ENCODE measurements around the gene OSBP2.

Gene OSBP2

DNA sequence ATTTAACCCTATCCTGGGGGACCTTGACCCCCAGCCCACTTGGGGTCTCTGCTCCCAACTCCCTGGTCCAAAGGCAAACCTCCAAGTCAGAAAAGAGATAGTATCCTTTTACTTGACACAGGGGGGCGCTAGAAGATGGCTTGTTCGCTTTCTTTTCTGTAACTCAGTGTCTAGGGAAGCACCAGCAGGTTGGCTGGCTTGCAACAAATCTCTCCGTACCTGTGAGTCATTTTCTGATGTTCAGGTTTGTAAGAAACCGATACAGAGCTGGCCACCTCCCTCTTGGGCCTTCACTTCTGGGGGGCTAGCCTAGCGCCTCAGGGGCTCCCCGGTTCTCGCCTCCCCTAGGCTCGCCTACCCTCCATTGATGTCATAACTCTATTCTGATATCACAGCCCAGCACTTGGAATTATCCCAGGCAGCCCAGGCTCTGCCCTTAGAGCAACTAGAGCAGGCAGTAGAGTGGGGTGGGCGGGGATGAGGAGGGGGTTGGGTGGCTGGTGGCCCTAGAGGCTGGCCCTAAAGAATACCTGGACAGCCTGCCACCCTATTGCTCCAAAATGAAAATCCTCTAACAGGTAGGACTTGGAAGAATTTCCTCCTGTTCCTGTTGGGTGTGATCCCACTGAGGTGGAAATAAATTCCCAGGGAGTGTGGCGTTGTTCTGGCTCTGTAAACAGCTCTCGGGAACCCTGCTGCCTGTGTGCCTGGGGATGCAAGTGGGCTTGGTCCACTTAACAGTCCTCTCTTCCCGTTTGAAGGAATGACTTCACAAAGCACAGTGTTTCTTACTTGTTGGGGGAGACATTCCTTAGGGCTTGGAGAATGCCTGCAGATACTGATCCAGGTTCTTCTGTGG lies 69.4 kb downstream of the OSBP2 start:
- no CpG with 5 or more reads among the region's 12 CpGs for WGBS, 2 donors (ENCODE audit: extremely low coverage in 2 of 2, insufficient read length in 2 of 2, insufficient replicate concordance in 1 of 2)
- Histone ChIP-seq H2AFZ (ENCODE audit: low read length) (no peak overlapping the region), H3K4me2 (ENCODE audit: insufficient read depth, low read length, poor library complexity, severe bottlenecking) (no peak overlapping the region), H4K8ac (ENCODE audit: low read depth, low read length) (no peak overlapping the region), H4K91ac (ENCODE audit: low read depth, low read length, poor library complexity) (no peak overlapping the region), H3K27me3 (ENCODE audit: control insufficient read depth in 3 of 3, insufficient read depth in 3 of 3, low read depth in 1 of 3, low read length in 3 of 3) (no peaks in the 10 kb centered on the region), H3K9ac (ENCODE audit: low read depth, low read length, poor library complexity) (no peak overlapping the region), H2BK120ac (ENCODE audit: low read depth, low read length) (no peak overlapping the region), H3K27ac (replicated peaks; ENCODE audit: low read length) (no peak overlapping the region), H3K23ac (ENCODE audit: low read depth, low read length, poor library complexity) (no peak overlapping the region), H3K4me3 (ENCODE audit: low read length in 2 of 2) (no peak overlapping the region), H2AK5ac (ENCODE audit: low read depth, low read length) (no peak overlapping the region), H3K4ac (ENCODE audit: low read length) (no peak overlapping the region), H2BK12ac (ENCODE audit: low read length) (no peak overlapping the region), H3K9me3 (replicated peaks in 1 of 2; ENCODE audit: control insufficient read depth in 2 of 2, insufficient read depth in 1 of 2, low read depth in 1 of 2, low read length in 2 of 2) (no peaks in the 10 kb centered on the region), H3K36me3 (replicated peaks in 1 of 2; ENCODE audit: control insufficient read depth in 2 of 2, insufficient read depth in 2 of 2, low read length in 2 of 2) (no peaks in the 10 kb centered on the region), H3K79me1 (ENCODE audit: low read depth, low read length) (no peaks in the 10 kb centered on the region), H3K18ac (ENCODE audit: low read length) (no peak overlapping the region), H2BK15ac (ENCODE audit: low read length) (no peak overlapping the region), H2BK5ac (ENCODE audit: low read length) (no peak overlapping the region), H3K14ac (ENCODE audit: low read length) (no peak overlapping the region), H3K4me1 (ENCODE audit: control insufficient read depth in 2 of 2, insufficient read depth in 1 of 2, low read depth in 1 of 2, low read length in 2 of 2) (peaks cover 0 to 11% of the 10 kb centered on the region in 2 donors)
- peak; percentile 79 for DNase-seq (ENCODE audit: low spot score)

DNA sequence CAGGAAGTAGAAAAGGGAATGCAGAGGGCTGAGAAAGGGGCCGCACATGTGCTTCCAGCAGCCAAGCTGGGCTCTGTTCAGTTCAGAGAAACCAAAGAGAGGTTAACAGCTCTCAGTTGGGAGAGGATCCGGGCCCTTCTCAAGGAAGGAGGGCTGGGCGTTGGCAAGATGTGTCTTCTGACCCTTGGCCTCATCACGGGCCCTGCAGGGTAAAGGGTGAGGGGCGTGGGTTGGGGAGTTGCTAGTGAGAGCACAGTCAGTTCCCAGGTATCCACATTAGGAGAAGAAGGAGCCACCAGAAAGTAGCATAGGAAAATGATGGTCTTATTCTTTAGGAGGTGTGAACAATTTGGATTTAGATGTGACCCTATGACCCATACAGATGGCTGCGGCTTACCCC lies 73.0 kb downstream of the OSBP2 start:
- Histone ChIP-seq H3K79me1 (ENCODE audit: low read depth, low read length) (no peaks in the 10 kb centered on the region), H3K4me2 (ENCODE audit: insufficient read depth, low read length, poor library complexity, severe bottlenecking) (no peak overlapping the region), H3K4me1 (ENCODE audit: control insufficient read depth in 2 of 2, insufficient read depth in 1 of 2, low read depth in 1 of 2, low read length in 2 of 2) (peaks cover 0 to 11% of the 10 kb centered on the region in 2 donors), H2BK5ac (ENCODE audit: low read length) (no peak overlapping the region), H2AFZ (ENCODE audit: low read length) (no peak overlapping the region), H3K4ac (ENCODE audit: low read length) (no peak overlapping the region), H3K4me3 (ENCODE audit: low read length in 2 of 2) (no peak overlapping the region), H3K9ac (ENCODE audit: low read depth, low read length, poor library complexity) (no peak overlapping the region), H3K27ac (replicated peaks; ENCODE audit: low read length) (peak overlapping the region; percentile 25), H3K36me3 (replicated peaks in 1 of 2; ENCODE audit: control insufficient read depth in 2 of 2, insufficient read depth in 2 of 2, low read length in 2 of 2) (no peaks in the 10 kb centered on the region), H2BK15ac (ENCODE audit: low read length) (no peak overlapping the region), H3K18ac (ENCODE audit: low read length) (no peak overlapping the region), H3K27me3 (ENCODE audit: control insufficient read depth in 3 of 3, insufficient read depth in 3 of 3, low read depth in 1 of 3, low read length in 3 of 3) (peaks cover 0 to 4% (median 0%) of the 10 kb centered on the region in 3 experiments), H2BK12ac (ENCODE audit: low read length) (no peak overlapping the region), H2BK120ac (ENCODE audit: low read depth, low read length) (no peak overlapping the region), H4K91ac (ENCODE audit: low read depth, low read length, poor library complexity) (no peak overlapping the region), H3K23ac (ENCODE audit: low read depth, low read length, poor library complexity) (no peak overlapping the region), H2AK5ac (ENCODE audit: low read depth, low read length) (no peak overlapping the region), H3K9me3 (replicated peaks in 1 of 2; ENCODE audit: control insufficient read depth in 2 of 2, insufficient read depth in 1 of 2, low read depth in 1 of 2, low read length in 2 of 2) (no peaks in the 10 kb centered on the region), H4K8ac (ENCODE audit: low read depth, low read length) (no peak overlapping the region), H3K14ac (ENCODE audit: low read length) (no peak overlapping the region)
- no CpG with 5 or more reads among the region's 6 CpGs for WGBS, 2 donors (ENCODE audit: extremely low coverage in 2 of 2, insufficient read length in 2 of 2, insufficient replicate concordance in 1 of 2)
- no peak for DNase-seq (ENCODE audit: low spot score)

DNA sequence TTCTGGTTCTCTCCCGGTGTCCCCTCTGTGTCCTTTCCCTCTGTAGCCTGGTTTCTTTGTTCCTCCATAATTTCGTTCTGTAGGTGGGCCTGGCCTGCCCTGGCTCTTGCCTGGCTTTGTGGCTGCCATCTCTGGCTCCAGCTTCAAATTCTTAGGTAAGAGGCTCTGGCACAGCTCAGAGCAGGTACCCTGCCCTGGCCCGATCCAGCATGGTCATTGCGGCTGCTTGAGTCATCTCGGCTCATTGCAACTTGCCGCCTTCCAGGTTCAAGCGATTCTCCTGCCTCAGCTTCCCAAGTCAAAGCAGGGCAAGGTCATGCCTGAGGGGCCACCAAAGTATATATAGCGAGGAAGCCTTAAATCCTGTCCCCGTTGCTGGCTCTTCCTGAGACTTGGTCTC lies 76.0 kb downstream of the OSBP2 start:
- H2BK15ac ChIP-seq (ENCODE audit: low read length) = peak overlapping the region; percentile 93
- H3K23ac ChIP-seq (ENCODE audit: low read depth, low read length, poor library complexity) = no peak overlapping the region
- H3K27me3 ChIP-seq (ENCODE audit: control insufficient read depth in 3 of 3, insufficient read depth in 3 of 3, low read depth in 1 of 3, low read length in 3 of 3) = peaks cover 0 to 4% (median 0%) of the 10 kb centered on the region in 3 experiments
- H2AFZ ChIP-seq (ENCODE audit: low read length) = no peak overlapping the region
- no peak overlapping the region for H4K91ac ChIP-seq (ENCODE audit: low read depth, low read length, poor library complexity)
- H2AK5ac ChIP-seq (ENCODE audit: low read depth, low read length) = no peak overlapping the region
- no CpG with 5 or more reads among the region's 9 CpGs for WGBS, 2 donors (ENCODE audit: extremely low coverage in 2 of 2, insufficient read length in 2 of 2, insufficient replicate concordance in 1 of 2)
- H3K4me1 ChIP-seq (ENCODE audit: control insufficient read depth in 2 of 2, insufficient read depth in 1 of 2, low read depth in 1 of 2, low read length in 2 of 2) = peaks cover 0 to 5% of the 10 kb centered on the region in 2 donors
- H3K9ac ChIP-seq (ENCODE audit: low read depth, low read length, poor library complexity) = no peak overlapping the region
- no peaks in the 10 kb centered on the region for H3K9me3 ChIP-seq (replicated peaks in 1 of 2; ENCODE audit: control insufficient read depth in 2 of 2, insufficient read depth in 1 of 2, low read depth in 1 of 2, low read length in 2 of 2)
- no peak overlapping the region for H3K4ac ChIP-seq (ENCODE audit: low read length)
- H2BK12ac ChIP-seq (ENCODE audit: low read length) = peak overlapping the region; percentile 33
- H2BK5ac ChIP-seq (ENCODE audit: low read length) = no peak overlapping the region
- no peak overlapping the region for H2BK120ac ChIP-seq (ENCODE audit: low read depth, low read length)
- no peak for DNase-seq (ENCODE audit: low spot score)
- H3K79me1 ChIP-seq (ENCODE audit: low read depth, low read length) = no peaks in the 10 kb centered on the region
- no peak overlapping the region for H3K4me2 ChIP-seq (ENCODE audit: insufficient read depth, low read length, poor library complexity, severe bottlenecking)
- no peak overlapping the region for H3K27ac ChIP-seq (replicated peaks; ENCODE audit: low read length)
- peak overlapping the region; percentile 67 for H3K18ac ChIP-seq (ENCODE audit: low read length)
- no peak overlapping the region for H4K8ac ChIP-seq (ENCODE audit: low read depth, low read length)
- no peak overlapping the region for H3K4me3 ChIP-seq (ENCODE audit: low read length in 2 of 2)
- H3K14ac ChIP-seq (ENCODE audit: low read length) = no peak overlapping the region
- no peaks in the 10 kb centered on the region for H3K36me3 ChIP-seq (replicated peaks in 1 of 2; ENCODE audit: control insufficient read depth in 2 of 2, insufficient read depth in 2 of 2, low read length in 2 of 2)

DNA sequence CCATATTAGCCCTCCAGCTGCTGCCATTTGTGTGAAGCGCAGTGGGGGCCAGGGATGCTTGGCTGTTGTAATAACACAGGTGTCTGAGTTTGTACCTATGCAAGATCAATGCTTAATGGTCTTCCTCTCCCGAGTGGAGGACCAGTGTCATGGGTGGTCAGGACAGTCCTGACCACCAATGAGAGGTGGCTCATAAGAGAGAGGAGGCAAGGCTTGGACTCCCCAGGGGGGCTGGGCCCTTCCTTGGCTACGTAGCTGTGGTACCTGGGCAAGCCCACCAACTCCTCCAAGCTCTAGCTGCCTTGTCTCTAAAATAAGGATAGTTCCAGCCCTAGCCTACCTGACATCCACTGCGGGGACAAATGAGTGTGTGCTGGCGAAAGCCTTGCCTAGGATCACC lies 79.2 kb downstream of the OSBP2 start:
- no peaks in the 10 kb centered on the region for H3K36me3 ChIP-seq (replicated peaks in 1 of 2; ENCODE audit: control insufficient read depth in 2 of 2, insufficient read depth in 2 of 2, low read length in 2 of 2)
- no peak overlapping the region for H3K14ac ChIP-seq (ENCODE audit: low read length)
- H3K27me3 ChIP-seq (ENCODE audit: control insufficient read depth in 3 of 3, insufficient read depth in 3 of 3, low read depth in 1 of 3, low read length in 3 of 3) = peaks cover 0 to 10% (median 0%) of the 10 kb centered on the region in 3 experiments
- no peak overlapping the region for H3K27ac ChIP-seq (replicated peaks; ENCODE audit: low read length)
- H3K23ac ChIP-seq (ENCODE audit: low read depth, low read length, poor library complexity) = no peak overlapping the region
- no CpG with 5 or more reads among the region's 5 CpGs for WGBS, 2 donors (ENCODE audit: extremely low coverage in 2 of 2, insufficient read length in 2 of 2, insufficient replicate concordance in 1 of 2)
- H3K9me3 ChIP-seq (replicated peaks in 1 of 2; ENCODE audit: control insufficient read depth in 2 of 2, insufficient read depth in 1 of 2, low read depth in 1 of 2, low read length in 2 of 2) = no peaks in the 10 kb centered on the region
- peaks cover 0 to 3% of the 10 kb centered on the region in 2 donors for H3K4me1 ChIP-seq (ENCODE audit: control insufficient read depth in 2 of 2, insufficient read depth in 1 of 2, low read depth in 1 of 2, low read length in 2 of 2)
- no peak overlapping the region for H3K4me2 ChIP-seq (ENCODE audit: insufficient read depth, low read length, poor library complexity, severe bottlenecking)
- no peak overlapping the region for H3K4me3 ChIP-seq (ENCODE audit: low read length in 2 of 2)
- H3K9ac ChIP-seq (ENCODE audit: low read depth, low read length, poor library complexity) = no peak overlapping the region
- H3K18ac ChIP-seq (ENCODE audit: low read length) = no peak overlapping the region
- H2AK5ac ChIP-seq (ENCODE audit: low read depth, low read length) = no peak overlapping the region
- H4K8ac ChIP-seq (ENCODE audit: low read depth, low read length) = no peak overlapping the region
- no peaks in the 10 kb centered on the region for H3K79me1 ChIP-seq (ENCODE audit: low read depth, low read length)
- H2BK120ac ChIP-seq (ENCODE audit: low read depth, low read length) = no peak overlapping the region
- DNase-seq (ENCODE audit: low spot score) = no peak
- H3K4ac ChIP-seq (ENCODE audit: low read length) = no peak overlapping the region
- H4K91ac ChIP-seq (ENCODE audit: low read depth, low read length, poor library complexity) = no peak overlapping the region
- H2AFZ ChIP-seq (ENCODE audit: low read length) = no peak overlapping the region
- H2BK15ac ChIP-seq (ENCODE audit: low read length) = peak overlapping the region; percentile 35
- H2BK12ac ChIP-seq (ENCODE audit: low read length) = no peak overlapping the region
- H2BK5ac ChIP-seq (ENCODE audit: low read length) = no peak overlapping the region

All from neuronal stem cell (in vitro differentiated cells).